Upper lobe of left lung (tissue), 6 donors: ENCODE measurements around the gene TENM4. TPM values are rescaled to one million over a fixed set of nuclear protein-coding genes. Genes with fewer than 3 reads are reported as not detected.

Experiments used
- ATAC-seq, 2 donors: fragments of 200-7000 bp; cut with Tn5 transposase; one replicate each; pipeline ENCODE4 v1.9.1; 2022; ENCODE audit warnings: mild to moderate bottlenecking in 2 of 2, moderate library complexity in 2 of 2; ENCODE audit not compliant: low FRiP score in 2 of 2
- DNase-seq, 2 donors: peaks; one replicate each; pipeline ENCODE4 v3.0.0-alpha.2; 2019 to 2020
- H3K27ac ChIP-seq, 4 donors: fragments of 200-600 bp; sonication (generic); one replicate each; pipeline ENCODE4 v1.5.1; 2016 to 2019
- H3K27me3 ChIP-seq, 4 donors: fragments of 200-600 bp; sonication (generic); one replicate each; pipeline ENCODE4 v1.5.1; 2017 to 2019
- H3K36me3 ChIP-seq, 4 donors: fragments of 200-600 bp; sonication (generic); one replicate each; pipeline ENCODE4 v1.5.1; 2016 to 2019
- H3K4me1 ChIP-seq, 4 donors: fragments of 200-600 bp; sonication (generic); one replicate each; pipeline ENCODE4 v1.5.1; 2018 to 2019
- H3K4me3 ChIP-seq, 4 donors: fragments of 200-600 bp; sonication (generic); one replicate each; pipeline ENCODE4 v1.5.1; 2017 to 2019; ENCODE audit warnings: mild to moderate bottlenecking in 2 of 4, moderate library complexity in 1 of 4
- H3K9me3 ChIP-seq, 4 donors: fragments of 200-600 bp; sonication (generic); one replicate each; pipeline ENCODE4 v1.5.1; 2018 to 2019
- CTCF ChIP-seq, 6 experiments: fragments of 450-650 bp in 4 of 6; fragments of 200-600 bp in 2 of 6; sonication (generic) in 2 of 6; IDR thresholded peaks; one replicate each; pipeline ENCODE4 v1.5.1; 2016 to 2019; ENCODE audit warnings: antibody characterized with exemption in 6 of 6
- EP300 ChIP-seq, 4 donors: sonication (generic); formaldehyde crosslinking; IDR thresholded peaks; one replicate each; pipeline ENCODE4 v1.5.1; 2017; ENCODE audit warnings: antibody characterized with exemption in 4 of 4, control low read depth in 2 of 4
- POLR2A ChIP-seq, 4 donors: fragments of 450-650 bp; IDR thresholded peaks; one replicate each; pipeline ENCODE4 v1.5.1; 2016 to 2017; ENCODE audit warnings: antibody characterized with exemption in 4 of 4, mild to moderate bottlenecking in 2 of 4
- POLR2AphosphoS5 ChIP-seq, 2 donors: sonication (generic); formaldehyde crosslinking; IDR thresholded peaks; one replicate each; pipeline ENCODE4 v1.5.1; 2017; ENCODE audit warnings: antibody characterized with exemption in 2 of 2
- WGBS, 2 donors: methylation state at CpG; one replicate each; pipeline ENCODE4 v1.1.5; 2017 to 2018; 5-methylcytosine and 5-hydroxymethylcytosine counted together
- total RNA-seq, 6 donors: library from RNA; depleted of rRNA in 4 of 6; stranded (reverse); fragments of >200 nt in 4 of 6; gene quantifications; one replicate each; pipeline versions ENCODE4 v1.1.0 to v1.2.1, GENCODE V29; 2016 to 2021
- donor health status: DM: no; HTN: no; CAD: no; lungs with moderate emphysema.
- donor health status: DM: no; HTN: yes; CAD: no; lungs with severe emphysema.

The TENM4 gene
- total RNA-seq, 6 donors from 2014 or later, result 0.11 to 20.0 (median 3.7) TPM

DNA sequence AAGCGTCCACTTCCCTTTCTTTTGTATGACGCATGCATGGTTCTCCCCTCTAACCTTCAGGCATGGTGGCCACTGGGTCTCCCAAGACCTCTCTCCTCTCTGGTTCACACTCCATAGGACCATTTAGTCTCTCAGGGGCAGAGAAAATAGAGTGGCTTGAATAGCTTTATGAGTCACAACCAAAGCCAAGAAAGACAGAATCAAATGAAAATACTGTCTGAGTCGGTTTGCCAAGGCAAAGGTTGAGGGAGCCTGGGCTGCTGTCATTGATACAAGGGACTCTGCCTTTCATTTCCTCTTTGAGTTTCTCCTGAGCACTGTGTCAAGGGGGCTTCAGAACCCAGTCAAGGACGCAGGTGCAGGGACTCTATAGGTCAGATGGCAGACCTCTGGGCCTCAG lies 44.2 kb downstream of the TENM4 start:
- no peak overlapping the region for H3K27ac ChIP-seq
- no peaks in the 10 kb centered on the region for H3K27me3 ChIP-seq
- no peak overlapping the region for H3K4me3 ChIP-seq
- ATAC-seq (no peak), DNase-seq (no peak)
- 76 to 79% methylated on average over 4 of the region's 4 CpGs for WGBS, 2 donors
- no peaks in the 10 kb centered on the region for H3K4me1 ChIP-seq
- H3K9me3 ChIP-seq, result no peaks in the 10 kb centered on the region
- no peaks in the 10 kb centered on the region for H3K36me3 ChIP-seq
- no peak for TF ChIP-seq CTCF (IDR thresholded peaks at IDR 0.05)
- TF ChIP-seq POLR2AphosphoS5 (IDR thresholded peaks at IDR 0.05), result no peak
- TF ChIP-seq POLR2A (IDR thresholded peaks at IDR 0.05), result no peak
- no peak for TF ChIP-seq EP300 (IDR thresholded peaks at IDR 0.05)

GRCh38 chr11:79396001-79396400 lies 44.8 kb downstream of the TENM4 start:
- no peak overlapping the region for H3K27ac ChIP-seq
- DNase-seq (no peak), ATAC-seq (no peak)
- H3K4me3 ChIP-seq, result no peak overlapping the region
- no peaks in the 10 kb centered on the region for H3K27me3 ChIP-seq
- TF ChIP-seq EP300 (IDR thresholded peaks at IDR 0.05), result no peak
- no peak for TF ChIP-seq CTCF (IDR thresholded peaks at IDR 0.05)
- no peak for TF ChIP-seq POLR2AphosphoS5 (IDR thresholded peaks at IDR 0.05)
- TF ChIP-seq POLR2A (IDR thresholded peaks at IDR 0.05), result no peak
- no peaks in the 10 kb centered on the region for H3K4me1 ChIP-seq
- no peaks in the 10 kb centered on the region for H3K9me3 ChIP-seq
- H3K36me3 ChIP-seq, result no peaks in the 10 kb centered on the region

DNA sequence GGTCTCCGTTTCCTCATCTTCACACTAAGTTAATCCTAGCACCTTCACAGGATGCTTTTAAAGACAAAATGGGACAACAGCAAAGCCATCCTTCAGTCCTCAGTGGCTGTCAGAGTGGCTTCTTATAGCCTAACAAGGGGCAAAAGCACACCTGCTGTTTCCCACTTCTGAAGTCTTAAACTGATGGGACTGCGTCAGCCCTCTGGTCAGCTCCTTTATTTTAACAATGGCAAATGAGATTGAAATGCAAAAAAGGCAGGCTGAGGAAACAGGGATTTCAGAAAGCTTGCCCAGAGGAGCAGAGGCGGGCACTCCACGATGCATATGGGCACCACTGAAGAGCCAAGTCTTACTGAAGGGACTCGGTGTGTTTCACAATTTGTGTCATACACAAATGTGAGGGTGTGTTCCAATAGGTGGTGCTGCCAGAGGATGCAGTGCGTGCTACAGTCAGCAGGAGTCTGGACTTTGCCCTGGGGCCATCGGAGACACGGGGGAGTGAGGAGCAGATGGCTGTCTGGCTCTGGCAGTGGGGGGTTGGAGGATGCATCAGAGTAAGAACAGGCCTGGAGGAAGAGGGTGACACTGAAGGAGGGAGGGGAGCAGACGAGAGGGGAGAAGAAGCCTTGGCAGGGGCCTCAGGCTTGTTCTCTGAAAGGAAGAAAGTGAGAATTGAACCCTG lies 47.3 kb downstream of the TENM4 start:
- H3K27ac ChIP-seq, result no peak overlapping the region
- ATAC-seq, result no peak
- no peaks in the 10 kb centered on the region for H3K27me3 ChIP-seq
- no peaks in the 10 kb centered on the region for H3K36me3 ChIP-seq
- H3K4me3 ChIP-seq, result no peak overlapping the region
- no peaks in the 10 kb centered on the region for H3K4me1 ChIP-seq
- TF ChIP-seq EP300 (IDR thresholded peaks at IDR 0.05) (no peak), CTCF (IDR thresholded peaks at IDR 0.05) (no peak), POLR2AphosphoS5 (IDR thresholded peaks at IDR 0.05) (no peak), POLR2A (IDR thresholded peaks at IDR 0.05) (no peak)
- DNase-seq, result no peak
- WGBS, 2 donors, result 58 to 65% methylated on average over 9 of the region's 9 CpGs
- H3K9me3 ChIP-seq, result no peaks in the 10 kb centered on the region

DNA sequence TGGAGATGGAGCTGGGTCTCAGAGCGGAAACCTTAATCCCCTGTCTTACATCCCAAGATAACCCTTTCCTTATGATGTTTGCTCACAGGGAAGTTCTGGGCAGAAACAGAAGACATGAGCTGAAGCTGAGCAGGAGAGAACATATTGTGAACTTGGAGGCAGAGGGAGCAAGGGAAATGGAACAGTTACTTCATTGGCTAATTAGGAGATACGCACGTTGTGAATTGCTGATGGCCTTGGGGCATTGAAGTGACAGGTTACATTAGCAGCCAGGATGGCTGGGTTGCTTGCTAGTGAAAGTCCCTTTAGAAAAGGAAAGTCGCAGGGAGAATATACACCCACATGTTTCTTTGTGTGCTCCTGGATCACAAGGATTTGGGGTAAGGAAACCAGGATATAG lies 48.7 kb downstream of the TENM4 start:
- no peak overlapping the region for H3K4me3 ChIP-seq
- no peak for ATAC-seq
- no peaks in the 10 kb centered on the region for H3K27me3 ChIP-seq
- 43 to 51% methylated on average over 4 of the region's 4 CpGs for WGBS, 2 donors
- no peaks in the 10 kb centered on the region for H3K4me1 ChIP-seq
- TF ChIP-seq CTCF (IDR thresholded peaks at IDR 0.05) (no peak), EP300 (IDR thresholded peaks at IDR 0.05) (no peak), POLR2AphosphoS5 (IDR thresholded peaks at IDR 0.05) (no peak), POLR2A (IDR thresholded peaks at IDR 0.05) (no peak)
- no peaks in the 10 kb centered on the region for H3K36me3 ChIP-seq
- H3K9me3 ChIP-seq, result no peaks in the 10 kb centered on the region
- H3K27ac ChIP-seq, result no peak overlapping the region
- DNase-seq, result no peak

- H3K4me1 ChIP-seq, result no peaks in the 10 kb centered on the region
- no peak overlapping the region for H3K27ac ChIP-seq
- 43 to 71% methylated on average over 2 of the region's 2 CpGs for WGBS, 2 donors
- ATAC-seq (no peak), DNase-seq (no peak)
- H3K4me3 ChIP-seq, result no peak overlapping the region
- H3K9me3 ChIP-seq, result no peaks in the 10 kb centered on the region
- H3K36me3 ChIP-seq, result no peaks in the 10 kb centered on the region
- no peak for TF ChIP-seq POLR2A (IDR thresholded peaks at IDR 0.05)
- TF ChIP-seq POLR2AphosphoS5 (IDR thresholded peaks at IDR 0.05), result no peak
- no peak for TF ChIP-seq EP300 (IDR thresholded peaks at IDR 0.05)
- no peak for TF ChIP-seq CTCF (IDR thresholded peaks at IDR 0.05)
- H3K27me3 ChIP-seq, result no peaks in the 10 kb centered on the region
These were observed 49.9 kb downstream of the TENM4 start for GRCh38 chr11:79390923-79391322.
